VCaP (cell line): ENCODE data around the gene CACNA1D.

Experiments used
- H3K27ac ChIP-seq: fragments of 450-650 bp; 2 replicates; pipeline ENCODE4 v1.5.1; 2017
- TF ChIP-seq, protein P1 (sequence below): fragments of 450-650 bp; conservative IDR thresholded peaks from 2 replicates; pipeline ENCODE4 v1.5.1; 2017; ENCODE audit warnings: mild to moderate bottlenecking, moderate library complexity

The CACNA1D gene

DNA sequence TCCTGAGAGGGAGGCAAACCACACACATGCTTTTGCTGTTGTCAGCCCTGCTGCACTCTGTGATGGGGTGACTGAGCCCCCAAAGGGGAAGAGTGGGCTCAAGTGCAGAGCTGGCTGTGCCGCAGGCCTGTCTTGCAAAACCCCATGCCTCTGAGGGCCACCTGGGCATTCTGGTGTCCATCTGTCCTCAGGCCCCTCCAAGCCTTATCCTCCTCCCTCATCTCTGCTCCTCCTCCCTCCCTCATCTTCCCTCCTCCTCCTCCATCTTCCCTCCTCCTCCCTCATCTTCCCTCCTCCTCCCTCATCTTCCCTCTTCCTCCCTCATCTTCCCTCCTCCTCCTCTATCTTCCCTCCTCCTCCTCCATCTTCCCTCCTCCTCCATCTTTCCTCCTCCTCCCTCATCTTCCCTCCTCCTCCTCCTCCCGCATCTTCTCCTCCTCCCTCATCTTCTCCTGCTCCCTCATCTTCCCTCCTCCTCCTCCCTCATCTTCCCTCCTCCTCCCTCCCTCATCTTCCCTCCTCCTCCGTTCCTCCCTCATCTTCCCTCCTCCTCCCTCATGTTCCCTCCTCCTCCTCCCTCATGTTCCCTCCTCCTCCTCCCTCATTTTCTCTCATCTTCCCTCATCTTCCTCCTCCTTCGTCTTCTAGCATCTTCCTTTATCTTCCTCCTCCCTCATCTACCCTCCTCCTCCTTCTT lies 311.2 kb downstream of the CACNA1D start:
- TF ChIP-seq, protein P1, sequence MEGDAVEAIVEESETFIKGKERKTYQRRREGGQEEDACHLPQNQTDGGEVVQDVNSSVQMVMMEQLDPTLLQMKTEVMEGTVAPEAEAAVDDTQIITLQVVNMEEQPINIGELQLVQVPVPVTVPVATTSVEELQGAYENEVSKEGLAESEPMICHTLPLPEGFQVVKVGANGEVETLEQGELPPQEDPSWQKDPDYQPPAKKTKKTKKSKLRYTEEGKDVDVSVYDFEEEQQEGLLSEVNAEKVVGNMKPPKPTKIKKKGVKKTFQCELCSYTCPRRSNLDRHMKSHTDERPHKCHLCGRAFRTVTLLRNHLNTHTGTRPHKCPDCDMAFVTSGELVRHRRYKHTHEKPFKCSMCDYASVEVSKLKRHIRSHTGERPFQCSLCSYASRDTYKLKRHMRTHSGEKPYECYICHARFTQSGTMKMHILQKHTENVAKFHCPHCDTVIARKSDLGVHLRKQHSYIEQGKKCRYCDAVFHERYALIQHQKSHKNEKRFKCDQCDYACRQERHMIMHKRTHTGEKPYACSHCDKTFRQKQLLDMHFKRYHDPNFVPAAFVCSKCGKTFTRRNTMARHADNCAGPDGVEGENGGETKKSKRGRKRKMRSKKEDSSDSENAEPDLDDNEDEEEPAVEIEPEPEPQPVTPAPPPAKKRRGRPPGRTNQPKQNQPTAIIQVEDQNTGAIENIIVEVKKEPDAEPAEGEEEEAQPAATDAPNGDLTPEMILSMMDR, result no peak
- H3K27ac ChIP-seq, result no peak overlapping the region

DNA sequence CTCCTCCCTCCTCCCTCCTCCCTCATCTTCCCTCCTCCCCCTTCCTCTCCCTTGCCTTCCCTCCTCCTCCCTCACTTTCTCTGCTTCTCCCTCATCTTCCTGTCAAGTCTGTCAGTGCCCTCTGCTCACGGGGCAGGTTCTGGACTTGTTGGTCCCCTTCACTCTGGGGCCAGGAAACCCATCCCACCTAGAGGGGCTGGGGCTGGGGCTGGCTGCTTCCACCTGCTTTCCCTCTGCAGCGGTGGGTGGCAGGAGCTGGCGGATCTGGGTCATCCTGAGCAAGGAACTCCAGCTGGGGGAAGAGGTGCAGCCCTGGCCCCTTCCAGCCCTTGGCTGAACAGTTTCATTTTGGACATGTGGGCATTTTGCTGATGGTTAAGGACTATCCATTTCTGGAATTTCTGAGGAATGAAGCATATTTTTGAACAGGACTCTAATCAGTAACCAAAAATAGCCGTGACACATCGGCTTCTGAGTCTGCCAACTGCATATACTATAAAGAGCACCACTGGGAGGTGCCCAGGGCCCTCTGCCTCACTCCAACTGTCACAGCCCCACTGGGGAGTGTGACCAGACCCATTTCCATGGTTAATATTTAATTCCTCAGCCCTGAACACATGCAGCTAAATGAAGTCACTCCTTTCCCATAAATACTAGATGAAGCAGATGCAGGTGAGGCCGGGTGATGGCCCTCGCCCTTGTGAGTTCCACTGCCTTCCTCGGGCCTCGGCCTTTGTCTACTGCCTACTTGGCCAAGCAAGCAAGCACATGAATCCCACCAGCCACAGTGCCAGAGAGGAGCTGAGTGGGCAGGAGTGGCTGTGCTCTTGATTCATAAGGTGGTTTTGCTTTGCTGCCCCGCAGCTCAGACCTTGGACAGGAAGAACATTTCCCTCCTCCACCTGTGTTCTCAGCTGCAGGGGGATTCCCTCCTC lies 312.0 kb downstream of the CACNA1D start:
- TF ChIP-seq, protein P1, result no peak
- no peak overlapping the region for H3K27ac ChIP-seq

- TF ChIP-seq, protein P1, result no peak
- H3K27ac ChIP-seq, result no peak overlapping the region
These were observed 312.9 kb downstream of the CACNA1D start for GRCh38 chr3:53807117-53807810.

GRCh38 chr3:53808496-53808895 lies 314.1 kb downstream of the CACNA1D start:
- TF ChIP-seq, protein P1, result no peak
- no peak overlapping the region for H3K27ac ChIP-seq

- no peak overlapping the region for H3K27ac ChIP-seq
- TF ChIP-seq, protein P1, result no peak
These were observed 314.9 kb downstream of the CACNA1D start for GRCh38 chr3:53809267-53809666.

GRCh38 chr3:53809764-53810400 lies 315.5 kb downstream of the CACNA1D start:
- H3K27ac ChIP-seq, result no peak overlapping the region
- TF ChIP-seq, protein P1, result no peak
